T47D (cell line): ENCODE data around the gene ZFYVE19.

Experiments
- DNase-seq, 2 experiments: peaks; one replicate each; pipeline versions ENCODE4 v3.0.0 to v3.0.0-alpha.2; 2011 to 2012; ENCODE audit warnings: low read depth in 1 of 2, low spot score in 1 of 2
- JUND ChIP-seq: IDR thresholded peaks from 2 replicates; pipeline ENCODE4 v1.6.1; 2012; ENCODE audit warnings: low read depth
- in situ Hi-C: cut with HindIII; loops from 2 replicates; pipeline ENCODE4 v1.10.0; 2016; ENCODE audit warnings: low sequenced_read_pairs, low pct_unique_long_range_greater_than_20kb

Gene ZFYVE19

GRCh38 chr15:40807888-40808461 is 1.1 kb downstream of the ZFYVE19 start:
- in situ Hi-C loops = no loop called here
- TF ChIP-seq JUND = no peak
- no peak for DNase-seq

DNA sequence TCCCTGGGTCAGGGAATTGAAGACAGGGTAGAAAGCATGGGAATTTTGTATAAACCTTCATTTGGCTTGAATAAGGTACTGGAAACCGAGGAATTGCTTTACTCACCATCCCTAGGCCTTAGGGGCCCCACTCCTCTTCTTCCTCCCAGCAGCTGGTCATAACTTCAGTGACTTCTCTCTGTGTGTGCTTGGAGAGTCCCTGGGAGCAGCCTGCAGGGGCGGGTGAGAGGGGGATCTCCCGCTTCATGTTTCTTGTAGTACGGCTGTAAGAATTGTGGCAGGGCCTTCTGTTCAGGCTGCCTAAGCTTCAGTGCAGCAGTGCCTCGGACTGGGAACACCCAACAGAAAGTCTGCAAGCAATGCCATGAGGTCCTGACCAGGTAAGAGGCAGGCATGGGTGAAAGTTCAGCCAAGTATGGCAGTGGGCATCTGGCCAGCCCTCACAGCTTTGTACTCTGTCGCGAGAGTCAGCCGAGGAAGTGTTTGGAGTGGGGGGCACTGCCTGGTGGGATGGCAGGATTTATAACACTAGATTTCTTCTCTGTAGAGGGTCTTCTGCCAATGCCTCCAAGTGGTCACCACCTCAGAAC is 2.1 kb downstream of the ZFYVE19 start:
- no peak for TF ChIP-seq JUND
- DNase-seq = no peak
- in situ Hi-C loops = no loop called here

- TF ChIP-seq JUND = no peak
- in situ Hi-C loops = no loop called here
- DNase-seq = no peak
These were observed 6.0 kb downstream of the ZFYVE19 start for GRCh38 chr15:40812721-40813425.

DNA sequence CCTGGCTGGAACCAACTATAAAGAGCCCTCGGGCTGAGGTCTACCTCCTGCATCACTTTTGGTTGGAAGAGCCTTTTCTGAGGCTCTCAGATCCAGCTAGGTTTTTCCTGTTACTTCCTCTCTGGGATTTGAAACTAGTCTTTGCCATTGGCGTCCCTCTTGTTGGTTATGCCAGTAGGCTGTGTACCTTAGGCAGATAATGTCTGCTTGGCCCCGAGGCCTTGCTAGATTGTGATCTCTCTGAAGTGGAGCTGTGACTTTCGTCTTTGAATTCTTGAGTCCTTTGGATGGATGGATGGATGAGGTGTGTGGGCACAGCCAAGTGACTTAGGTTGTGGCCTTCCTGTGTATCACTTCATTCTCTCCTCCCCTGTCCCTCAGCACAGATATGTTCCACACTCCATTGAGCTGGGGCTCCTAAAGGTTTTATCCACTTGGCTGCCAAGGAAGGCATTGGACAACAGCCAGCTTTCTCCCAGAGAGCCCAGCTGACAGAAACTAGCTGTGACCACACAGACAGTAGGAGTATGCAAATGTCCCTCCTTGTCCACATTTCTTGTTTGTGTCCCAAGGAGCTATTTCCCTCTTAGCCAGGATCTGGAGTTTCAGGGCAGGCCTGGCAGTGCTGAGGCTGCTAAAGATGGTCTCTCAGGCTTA is 8.3 kb downstream of the ZFYVE19 start:
- peak; percentile 51 to 92 for DNase-seq
- TF ChIP-seq JUND = peak; percentile 81
- in situ Hi-C loops = no loop called here

GRCh38 chr15:40819048-40819447 is 12.2 kb downstream of the ZFYVE19 start:
- TF ChIP-seq JUND = no peak
- in situ Hi-C loops = no loop called here
- no peak for DNase-seq

GRCh38 chr15:40821195-40821594 is 14.3 kb downstream of the ZFYVE19 start:
- TF ChIP-seq JUND = no peak
- in situ Hi-C loops = no loop called here
- DNase-seq = no peak

DNA sequence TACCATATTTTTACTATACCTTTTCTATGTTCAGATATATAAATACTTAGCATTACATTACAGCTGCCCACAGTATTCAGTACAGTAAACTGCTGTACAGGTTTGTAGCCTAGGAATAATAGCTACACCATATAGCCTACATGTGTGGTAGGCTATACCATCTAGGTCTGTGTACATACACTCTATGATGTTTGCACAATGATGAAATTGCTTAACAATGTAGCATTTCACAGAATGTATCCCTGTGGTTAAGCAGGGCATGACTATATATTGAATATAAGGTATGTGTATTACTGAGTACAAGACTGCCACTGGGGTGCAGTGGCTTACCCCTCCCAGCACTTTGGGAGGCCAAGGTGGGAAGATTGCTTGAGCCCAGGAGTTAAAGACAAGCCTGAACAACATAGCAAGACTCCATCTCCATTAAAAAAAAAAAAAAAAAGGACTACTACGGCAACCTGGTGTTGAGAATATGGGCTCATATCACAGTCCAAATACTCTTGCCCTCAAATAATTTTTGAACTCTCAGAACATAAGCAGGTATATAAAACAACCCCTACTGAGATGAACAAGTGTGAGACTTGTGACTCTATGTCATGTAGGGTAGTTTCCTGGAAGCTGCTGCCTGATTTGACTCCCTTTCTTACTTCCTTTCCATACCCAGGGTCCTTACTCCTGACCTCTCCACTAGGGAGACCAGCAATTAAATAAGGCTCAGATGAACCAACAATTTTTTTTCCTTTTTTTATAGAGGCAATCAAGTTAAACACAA is 16.9 kb downstream of the ZFYVE19 start:
- peak; percentile 96 for TF ChIP-seq JUND
- peak in 1 of 2 experiments; percentile 91 for DNase-seq
- in situ Hi-C loops = no loop called here

DNA sequence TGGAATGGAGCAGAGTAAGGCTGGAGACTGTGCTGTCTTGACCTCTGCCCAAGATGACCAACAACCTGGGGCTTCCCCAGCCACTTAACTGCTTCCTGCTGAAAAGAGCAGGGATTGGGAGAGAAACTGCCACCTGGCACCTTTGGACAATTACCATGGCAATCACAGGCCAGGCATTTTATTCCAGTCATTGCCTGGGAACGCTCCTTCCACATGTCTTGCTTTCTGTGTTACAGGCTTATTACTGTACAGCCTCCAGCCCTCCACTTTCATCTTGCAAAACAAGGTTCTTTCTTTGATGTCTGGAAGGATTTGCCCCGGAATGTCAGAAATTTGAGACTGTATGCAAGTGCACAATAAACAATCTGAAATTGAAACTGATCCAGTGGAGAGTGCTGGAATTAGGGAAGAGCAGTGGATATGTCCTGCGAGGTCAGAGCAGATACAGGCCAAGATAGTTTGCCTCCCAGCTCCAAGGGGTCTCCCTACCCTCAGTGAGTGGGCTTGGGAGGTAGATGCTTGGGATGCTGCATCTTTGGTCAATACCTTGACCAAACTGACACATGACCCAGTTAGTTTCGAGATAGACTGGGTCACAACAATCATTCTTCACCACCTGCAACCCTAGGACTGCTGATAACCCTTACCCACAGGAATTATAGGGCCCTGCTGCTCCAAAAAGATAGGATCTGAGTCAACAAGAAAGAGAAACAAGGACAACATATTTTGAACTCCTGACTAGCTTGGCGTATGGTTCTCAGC is 19.0 kb downstream of the ZFYVE19 start:
- DNase-seq = peak in 1 of 2 experiments; percentile 72
- in situ Hi-C loops = no loop called here
- TF ChIP-seq JUND = no peak; the same call in 1 of the 2 replicates

GRCh38 chr15:40826423-40827075 is 19.7 kb downstream of the ZFYVE19 start:
- in situ Hi-C loops = no loop called here
- TF ChIP-seq JUND = no peak
- no peak for DNase-seq

DNA sequence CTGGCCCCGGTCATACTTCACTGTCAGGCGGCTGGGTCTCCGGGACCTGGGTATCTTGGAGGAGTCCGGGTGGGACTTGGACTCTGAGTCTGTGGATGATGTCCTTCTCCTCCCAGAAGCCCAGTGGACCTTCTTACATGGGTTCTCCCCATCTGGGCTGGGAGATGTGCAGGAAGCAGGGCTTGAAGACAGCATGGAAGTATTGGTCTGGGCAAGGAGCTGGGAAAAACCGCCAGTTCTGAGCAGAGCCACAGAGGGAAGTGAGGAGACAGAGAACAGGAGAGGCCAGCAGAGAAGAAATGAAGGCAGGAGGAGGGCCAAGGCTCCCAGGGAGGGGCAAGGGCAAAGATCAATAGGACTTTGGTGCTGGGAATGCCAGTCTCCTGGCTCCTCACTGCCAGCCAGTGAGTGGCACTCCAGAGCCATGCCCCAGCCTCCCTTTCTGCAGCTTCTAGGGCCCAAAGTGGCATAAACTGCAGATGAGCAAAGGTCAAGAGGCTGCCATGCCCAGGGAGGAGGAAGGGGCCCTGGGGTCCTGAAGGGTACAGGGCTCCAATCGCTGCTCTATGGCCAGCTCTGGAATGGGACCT is 21.7 kb downstream of the ZFYVE19 start, which contains the start of gene PPP1R14D:
TSS of gene PPP1R14D (minus strand) at position 262 of the 590 bp plus-strand sequence. CDS start at position 195, 67 bp downstream.
- TF ChIP-seq JUND = no peak
- DNase-seq = peak in 1 of 2 experiments; percentile 41
- in situ Hi-C loops = no loop called here

- in situ Hi-C loops = no loop called here
- TF ChIP-seq JUND = no peak
- DNase-seq = peak in 1 of 2 experiments; percentile 27
These were observed 22.2 kb downstream of the ZFYVE19 start for GRCh38 chr15:40829115-40829514.
